Activated effector memory CD4-positive, alpha-beta T cell treated with Interleukin-2 at 50 U/mL for 16 hours (primary cell): ENCODE data around the gene ALDH8A1.
"Not testable (repeated sequence)": the region's sequence is repeated elsewhere in the genome, so short reads cannot be mapped to it uniquely, and the experiment has no call there.

ENCODE experiments used
- DNase-seq: peaks from one replicate; pipeline ENCODE4 v3.0.0-alpha.2; 2020

The ALDH8A1 gene

GRCh38 chr6:134908906-134909516, 40.9 kb downstream of the ALDH8A1 start:
- no peak for DNase-seq

- not testable (repeated sequence) for DNase-seq
These were observed 45.2 kb downstream of the ALDH8A1 start for GRCh38 chr6:134904731-134905130.

DNA sequence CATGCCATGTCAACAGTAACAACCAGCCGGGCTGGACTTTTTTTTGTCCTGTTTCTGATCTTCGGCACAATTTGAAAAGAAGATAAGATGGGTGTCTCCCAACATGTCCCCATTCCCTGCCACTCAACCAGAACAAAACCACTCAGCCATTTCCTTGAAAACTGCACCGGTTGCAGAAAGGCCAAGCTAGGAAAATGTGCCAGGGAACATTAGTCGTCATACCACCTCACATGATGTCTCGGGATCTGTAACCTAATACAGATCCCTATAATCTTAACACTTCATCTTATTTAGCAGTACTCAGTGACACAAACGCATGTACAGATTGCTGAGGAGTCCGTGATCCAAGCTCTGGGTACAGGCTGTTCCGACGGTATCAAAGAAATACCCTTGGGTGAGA, 46.5 kb downstream of the ALDH8A1 start:
- no peak for DNase-seq

- DNase-seq = no peak
These were observed 47.0 kb downstream of the ALDH8A1 start for GRCh38 chr6:134902936-134903335.

DNA sequence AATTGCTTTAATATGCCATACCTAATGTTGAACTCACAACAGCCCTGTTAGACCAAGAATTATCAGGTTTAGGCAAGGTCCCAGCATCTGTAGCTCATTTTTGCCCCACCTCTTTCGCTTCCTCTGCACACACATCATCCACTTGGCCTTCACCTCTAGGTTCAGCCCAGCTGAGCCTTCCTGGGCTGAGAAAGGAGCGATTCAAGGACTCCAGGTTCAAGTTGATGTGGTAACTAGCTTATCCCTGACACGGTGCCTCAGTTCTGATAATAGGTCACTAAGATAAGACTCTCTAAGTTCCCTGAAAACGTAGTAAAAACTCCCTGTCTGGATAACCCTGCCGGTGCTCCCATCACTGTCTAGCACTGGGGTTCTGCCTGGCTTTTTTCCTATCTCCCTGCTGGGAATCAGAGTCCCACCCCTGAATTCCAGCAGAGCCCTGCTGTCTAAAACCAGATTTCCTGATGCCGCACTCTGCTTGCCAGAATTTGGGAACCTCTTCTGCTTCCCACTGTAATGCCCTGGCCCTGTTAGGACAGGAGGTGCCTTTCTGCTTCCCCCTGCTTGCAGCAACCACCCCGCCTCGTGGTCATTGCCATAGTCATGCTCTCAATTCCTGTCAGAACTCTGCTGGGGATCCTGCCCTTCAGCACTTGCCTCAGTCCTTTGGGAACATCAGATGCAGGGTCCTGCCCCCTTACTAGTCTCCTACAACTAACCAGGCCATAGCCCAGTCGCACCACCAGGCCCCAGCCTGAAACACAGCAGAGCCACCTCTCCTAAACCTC, 47.6 kb downstream of the ALDH8A1 start:
- DNase-seq = no peak

DNA sequence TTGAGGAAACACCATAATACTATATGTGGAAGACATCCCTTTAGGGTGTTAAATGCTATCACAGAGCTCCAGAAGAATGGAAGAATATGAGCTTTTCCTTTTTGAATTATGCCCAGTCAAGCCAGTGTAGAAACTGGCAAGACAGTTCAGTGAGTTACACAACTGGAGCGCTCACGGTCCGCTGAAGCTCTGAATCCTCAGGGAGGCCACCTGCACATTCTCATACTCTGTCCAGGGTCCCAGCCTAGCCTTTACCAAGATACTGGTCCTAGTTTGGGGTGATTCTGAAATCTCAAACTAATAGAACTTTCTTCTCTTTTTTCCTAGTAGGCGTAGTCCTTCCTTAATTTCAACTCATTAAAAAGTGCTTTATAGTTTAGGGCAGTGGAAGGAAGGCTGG, 51.3 kb downstream of the ALDH8A1 start:
- DNase-seq = no peak

DNA sequence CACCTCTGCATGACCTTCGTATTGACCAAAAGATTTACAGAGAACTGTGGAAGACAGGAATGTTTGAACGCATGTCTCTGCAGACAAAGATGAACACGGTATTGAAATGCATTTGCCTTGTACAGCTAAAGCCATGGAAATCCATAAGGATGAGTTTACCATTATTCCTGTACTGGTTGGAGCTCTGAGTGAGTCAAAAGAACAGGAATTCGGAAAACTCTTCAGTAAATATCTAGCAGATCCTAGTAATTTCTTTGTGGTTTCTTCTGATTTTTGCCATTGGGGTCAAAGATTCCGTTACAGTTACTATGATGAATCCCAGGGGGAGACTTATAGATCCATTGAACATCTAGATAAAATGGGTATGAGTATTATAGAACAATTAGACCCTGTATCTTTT, 51.7 kb downstream of the ALDH8A1 start:
- not testable (repeated sequence) for DNase-seq

GRCh38 chr6:134896910-134897309, 53.0 kb downstream of the ALDH8A1 start:
- DNase-seq = no peak

GRCh38 chr6:134894800-134895199, 55.1 kb downstream of the ALDH8A1 start:
- DNase-seq = no peak

DNA sequence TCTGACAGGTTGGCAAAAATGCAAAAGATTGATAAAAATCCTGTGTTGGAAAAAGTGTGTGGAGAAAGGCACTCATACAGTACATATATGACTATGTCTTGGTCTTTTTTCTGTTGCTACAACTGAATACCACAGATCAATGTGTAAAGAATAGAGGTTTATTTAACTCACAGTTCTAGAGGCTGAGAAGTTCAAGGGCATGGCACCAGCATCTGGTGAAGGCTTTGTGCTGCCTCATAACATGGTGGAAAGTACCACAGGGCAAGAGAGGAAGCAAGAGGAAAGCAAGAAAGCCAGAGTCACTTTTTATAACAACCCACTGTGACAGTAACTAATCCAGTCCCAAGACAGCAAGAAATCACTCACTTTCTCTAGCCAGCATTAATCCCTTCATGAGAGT, 57.5 kb downstream of the ALDH8A1 start:
- no peak for DNase-seq

DNA sequence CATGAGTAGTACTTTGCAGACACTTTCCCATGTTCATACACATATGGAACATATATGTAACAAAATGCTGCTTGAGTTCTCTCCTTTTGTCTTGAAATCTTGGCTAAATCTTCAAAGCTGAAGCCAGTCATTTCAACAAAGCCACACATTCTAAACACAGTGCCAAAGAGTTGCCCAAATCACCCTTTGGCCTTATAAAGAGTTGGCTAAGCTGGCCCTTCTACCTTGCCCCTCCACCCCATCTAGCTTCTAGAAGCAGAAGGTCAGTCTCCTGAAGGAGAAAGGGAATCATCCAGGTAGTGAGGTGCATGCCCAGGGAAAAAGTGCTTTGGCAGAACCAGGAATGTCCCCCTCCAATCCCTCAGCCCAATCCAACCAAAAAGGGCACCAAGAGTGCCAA, 58.3 kb downstream of the ALDH8A1 start:
- DNase-seq = no peak

- DNase-seq = no peak
These were observed 61.6 kb downstream of the ALDH8A1 start for GRCh38 chr6:134888316-134888715.

GRCh38 chr6:134884752-134885151, 65.1 kb downstream of the ALDH8A1 start:
- no peak for DNase-seq

- no peak for DNase-seq
These were observed 66.6 kb downstream of the ALDH8A1 start for GRCh38 chr6:134883314-134883713.

DNA sequence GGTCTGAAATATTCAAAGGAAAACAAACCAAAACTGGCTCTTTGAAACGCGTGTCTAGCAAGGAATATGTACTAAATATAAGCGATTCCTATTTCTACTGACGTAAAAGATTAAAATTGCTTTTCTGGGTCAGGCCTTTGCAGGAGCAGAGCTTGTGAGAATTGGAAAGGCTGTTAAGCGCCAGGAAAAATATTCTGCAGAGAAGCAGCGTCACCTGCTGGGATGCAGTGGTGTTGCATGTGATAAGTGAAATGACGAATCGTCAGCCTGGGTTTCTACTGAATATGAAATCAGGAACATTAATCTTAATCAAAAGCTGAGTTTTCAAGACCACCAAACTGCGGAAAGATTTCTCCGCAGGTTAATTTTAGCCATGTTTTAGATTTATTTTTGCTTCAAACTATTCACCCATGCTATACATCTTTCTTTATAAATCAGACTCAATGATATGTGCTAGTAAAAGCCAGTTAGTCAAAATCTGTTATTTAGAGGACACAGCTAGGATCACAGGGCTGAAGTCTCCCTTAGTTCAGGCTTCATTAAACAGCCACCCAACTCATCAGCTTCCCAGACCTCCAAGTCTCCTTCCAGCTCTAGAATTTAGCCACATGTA, 67.4 kb downstream of the ALDH8A1 start:
- DNase-seq = no peak

- no peak for DNase-seq
These were observed 69.3 kb downstream of the ALDH8A1 start for GRCh38 chr6:134880487-134881190.

GRCh38 chr6:134878136-134878535, 71.8 kb downstream of the ALDH8A1 start:
- DNase-seq = no peak

GRCh38 chr6:134875367-134875766, 74.5 kb downstream of the ALDH8A1 start:
- DNase-seq = no peak

GRCh38 chr6:134873500-134874388, 76.2 kb downstream of the ALDH8A1 start:
- no peak for DNase-seq

GRCh38 chr6:134870677-134871498, 79.0 kb downstream of the ALDH8A1 start:
- DNase-seq = no peak

- no peak for DNase-seq
These were observed 81.1 kb downstream of the ALDH8A1 start for GRCh38 chr6:134868812-134869211.
